ENCODE measurements around the gene DCST2. TPM values are rescaled to one million over a fixed set of nuclear protein-coding genes. Genes with fewer than 3 reads are reported as not detected.

The DCST2 gene
- total RNA-seq, 1 donor from 2014 or later = 0.64 TPM

DNA sequence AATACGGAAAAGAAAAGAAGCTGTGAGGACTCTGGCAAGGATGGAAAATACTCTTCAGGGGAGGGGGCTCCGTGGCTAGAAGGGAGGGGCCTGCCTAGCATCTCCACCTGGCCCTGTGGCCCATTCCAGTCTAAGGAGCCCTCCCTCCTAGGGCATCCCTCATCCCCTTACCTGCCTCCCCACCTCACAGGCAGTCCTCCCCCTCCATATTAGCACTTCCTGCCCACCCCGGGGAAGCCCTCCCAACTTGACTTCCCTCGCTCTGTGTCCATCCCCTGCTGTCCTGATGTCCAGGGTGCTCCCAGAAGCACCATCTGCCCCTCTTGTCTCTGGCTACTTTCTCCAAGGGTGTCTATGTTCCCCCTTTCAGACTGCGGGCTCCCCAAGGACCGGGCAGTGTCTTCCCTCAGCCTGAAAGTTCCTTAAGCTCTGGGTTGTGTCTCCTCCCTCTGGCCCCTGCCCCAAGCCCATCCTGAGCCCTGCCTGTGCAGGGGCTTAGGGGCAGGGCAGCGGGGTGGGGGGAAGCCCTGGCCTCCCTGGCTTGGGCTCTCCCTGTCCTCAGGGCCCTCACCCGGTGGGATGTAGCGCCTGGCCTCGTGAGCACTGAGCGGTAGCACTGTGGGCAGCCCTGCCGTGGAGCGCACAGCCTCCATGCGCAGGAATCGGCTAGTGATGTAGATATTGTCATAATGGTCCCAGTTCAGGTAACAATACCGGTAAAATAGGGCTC is 3.9 kb downstream of the DCST2 start:
- DNase-seq = no peak
- no peak overlapping the region for H3K27ac Mint-ChIP-seq (ENCODE audit: unreplicated experiment)
- no peaks in the 10 kb centered on the region for H3K36me3 Mint-ChIP-seq (ENCODE audit: unreplicated experiment)
- peaks cover 7% of the 10 kb centered on the region for H3K9me3 Mint-ChIP-seq (ENCODE audit: unreplicated experiment)
- TF ChIP-seq, protein P1, sequence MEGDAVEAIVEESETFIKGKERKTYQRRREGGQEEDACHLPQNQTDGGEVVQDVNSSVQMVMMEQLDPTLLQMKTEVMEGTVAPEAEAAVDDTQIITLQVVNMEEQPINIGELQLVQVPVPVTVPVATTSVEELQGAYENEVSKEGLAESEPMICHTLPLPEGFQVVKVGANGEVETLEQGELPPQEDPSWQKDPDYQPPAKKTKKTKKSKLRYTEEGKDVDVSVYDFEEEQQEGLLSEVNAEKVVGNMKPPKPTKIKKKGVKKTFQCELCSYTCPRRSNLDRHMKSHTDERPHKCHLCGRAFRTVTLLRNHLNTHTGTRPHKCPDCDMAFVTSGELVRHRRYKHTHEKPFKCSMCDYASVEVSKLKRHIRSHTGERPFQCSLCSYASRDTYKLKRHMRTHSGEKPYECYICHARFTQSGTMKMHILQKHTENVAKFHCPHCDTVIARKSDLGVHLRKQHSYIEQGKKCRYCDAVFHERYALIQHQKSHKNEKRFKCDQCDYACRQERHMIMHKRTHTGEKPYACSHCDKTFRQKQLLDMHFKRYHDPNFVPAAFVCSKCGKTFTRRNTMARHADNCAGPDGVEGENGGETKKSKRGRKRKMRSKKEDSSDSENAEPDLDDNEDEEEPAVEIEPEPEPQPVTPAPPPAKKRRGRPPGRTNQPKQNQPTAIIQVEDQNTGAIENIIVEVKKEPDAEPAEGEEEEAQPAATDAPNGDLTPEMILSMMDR (IDR thresholded peaks at IDR 0.05; ENCODE audit: partially characterized antibody, unreplicated experiment) = no peak
- H3K4me1 Mint-ChIP-seq (ENCODE audit: low read depth, unreplicated experiment) = no peaks in the 10 kb centered on the region
- H3K4me3 Mint-ChIP-seq (ENCODE audit: unreplicated experiment) = no peak overlapping the region
- H3K27me3 Mint-ChIP-seq (ENCODE audit: unreplicated experiment) = peaks cover 7% of the 10 kb centered on the region

DNA sequence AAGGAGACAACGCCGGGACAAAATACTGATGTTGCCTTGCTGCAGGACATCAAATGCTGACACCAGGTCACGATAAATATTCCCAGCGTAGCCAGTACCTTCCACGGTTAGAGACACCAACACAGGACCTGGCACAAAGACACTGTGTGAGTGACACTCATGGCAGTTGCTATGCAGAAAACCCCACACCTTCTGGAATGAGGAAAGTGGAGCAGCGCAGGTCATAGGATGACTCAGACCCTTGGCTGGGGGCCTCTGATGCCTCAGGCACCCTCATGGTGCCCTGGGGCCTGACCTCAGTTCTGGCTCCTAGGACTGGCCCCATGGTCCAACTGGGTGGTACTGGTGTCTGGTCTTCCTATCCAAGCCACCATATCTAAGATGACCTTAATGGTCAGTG is 7.0 kb downstream of the DCST2 start:
- Mint-ChIP-seq H3K27ac (ENCODE audit: unreplicated experiment) (no peak overlapping the region), H3K27me3 (ENCODE audit: unreplicated experiment) (peaks cover 7% of the 10 kb centered on the region), H3K4me3 (ENCODE audit: unreplicated experiment) (no peak overlapping the region), H3K36me3 (ENCODE audit: unreplicated experiment) (no peaks in the 10 kb centered on the region), H3K4me1 (ENCODE audit: low read depth, unreplicated experiment) (no peaks in the 10 kb centered on the region), H3K9me3 (ENCODE audit: unreplicated experiment) (peaks cover 2% of the 10 kb centered on the region)
- TF ChIP-seq, protein P1 (IDR thresholded peaks at IDR 0.05; ENCODE audit: partially characterized antibody, unreplicated experiment) = no peak
- DNase-seq = no peak

DNA sequence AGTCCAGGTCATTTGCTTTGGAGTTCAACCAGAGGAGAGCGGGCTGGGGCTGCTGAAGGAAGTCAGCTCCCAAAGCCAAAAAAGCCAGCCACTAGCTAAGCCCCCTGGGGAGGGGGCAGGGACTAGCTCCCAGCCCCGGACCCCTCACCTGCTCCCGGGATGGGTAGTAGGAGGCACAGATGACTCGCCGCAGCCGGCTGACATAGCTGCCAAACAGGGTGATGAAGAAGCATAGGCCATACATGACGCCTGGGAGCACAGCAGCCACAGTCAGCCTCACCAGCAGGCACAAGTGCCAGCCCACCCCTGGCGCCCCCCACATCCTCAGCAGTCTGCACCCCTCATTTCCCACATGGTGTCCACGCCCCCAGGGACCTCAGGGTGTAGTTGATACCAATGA is 7.4 kb downstream of the DCST2 start:
- peaks cover 2% of the 10 kb centered on the region for H3K9me3 Mint-ChIP-seq (ENCODE audit: unreplicated experiment)
- H3K4me3 Mint-ChIP-seq (ENCODE audit: unreplicated experiment) = no peak overlapping the region
- no peaks in the 10 kb centered on the region for H3K4me1 Mint-ChIP-seq (ENCODE audit: low read depth, unreplicated experiment)
- H3K27me3 Mint-ChIP-seq (ENCODE audit: unreplicated experiment) = peaks cover 10% of the 10 kb centered on the region
- H3K27ac Mint-ChIP-seq (ENCODE audit: unreplicated experiment) = no peak overlapping the region
- TF ChIP-seq, protein P1 (IDR thresholded peaks at IDR 0.05; ENCODE audit: partially characterized antibody, unreplicated experiment) = no peak
- H3K36me3 Mint-ChIP-seq (ENCODE audit: unreplicated experiment) = no peaks in the 10 kb centered on the region
- DNase-seq = no peak

DNA sequence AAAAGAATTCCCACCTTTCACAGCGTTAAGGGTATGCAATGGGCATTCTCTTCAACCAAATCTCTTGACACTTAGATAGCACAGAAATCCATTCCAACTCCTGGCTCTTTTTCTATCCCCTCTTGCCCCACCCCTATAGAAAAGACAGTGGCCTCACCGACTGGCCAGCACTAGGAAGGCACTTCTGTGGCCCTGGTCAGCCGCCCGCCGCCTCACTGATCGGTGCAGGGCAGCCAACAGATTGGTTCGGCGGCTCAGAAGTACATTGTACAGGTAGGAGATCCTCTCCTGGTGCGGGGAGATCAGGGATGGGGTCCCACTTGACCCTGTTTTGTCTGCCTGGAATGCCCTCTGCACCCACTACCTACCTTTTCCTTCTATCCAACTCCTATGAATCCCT is 9.3 kb downstream of the DCST2 start:
- Mint-ChIP-seq H3K9me3 (ENCODE audit: unreplicated experiment) (peaks cover 8% of the 10 kb centered on the region), H3K27me3 (ENCODE audit: unreplicated experiment) (peaks cover 13% of the 10 kb centered on the region), H3K36me3 (ENCODE audit: unreplicated experiment) (no peaks in the 10 kb centered on the region), H3K4me1 (ENCODE audit: low read depth, unreplicated experiment) (peaks cover 10% of the 10 kb centered on the region), H3K4me3 (ENCODE audit: unreplicated experiment) (no peak overlapping the region), H3K27ac (ENCODE audit: unreplicated experiment) (no peak overlapping the region)
- TF ChIP-seq, protein P1 (IDR thresholded peaks at IDR 0.05; ENCODE audit: partially characterized antibody, unreplicated experiment) = no peak
- DNase-seq = no peak

DNA sequence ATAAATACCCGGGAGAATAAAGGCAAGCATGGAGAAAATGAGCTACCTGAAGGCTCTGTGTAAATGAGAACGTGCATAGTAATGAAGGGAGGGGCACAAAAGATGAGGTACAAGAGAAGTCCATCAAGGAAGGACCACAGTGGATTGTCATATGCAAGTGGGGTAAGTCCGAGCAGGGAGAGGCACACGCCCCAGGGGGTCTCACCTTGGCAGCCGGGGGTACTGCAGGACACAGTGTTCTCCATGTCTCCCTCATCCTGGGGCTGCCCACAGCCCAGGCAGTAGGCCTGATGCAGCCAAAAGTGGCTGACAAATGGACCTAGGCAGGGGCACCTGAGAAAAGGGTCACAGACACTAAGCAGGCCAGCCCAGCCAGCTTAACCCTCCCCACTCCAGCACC is 10.0 kb downstream of the DCST2 start:
- H3K9me3 Mint-ChIP-seq (ENCODE audit: unreplicated experiment) = peaks cover 10% of the 10 kb centered on the region
- no peak for DNase-seq
- TF ChIP-seq, protein P1 (IDR thresholded peaks at IDR 0.05; ENCODE audit: partially characterized antibody, unreplicated experiment) = no peak
- H3K4me3 Mint-ChIP-seq (ENCODE audit: unreplicated experiment) = no peak overlapping the region
- no peaks in the 10 kb centered on the region for H3K36me3 Mint-ChIP-seq (ENCODE audit: unreplicated experiment)
- peaks cover 14% of the 10 kb centered on the region for H3K27me3 Mint-ChIP-seq (ENCODE audit: unreplicated experiment)
- no peak overlapping the region for H3K27ac Mint-ChIP-seq (ENCODE audit: unreplicated experiment)
- H3K4me1 Mint-ChIP-seq (ENCODE audit: low read depth, unreplicated experiment) = peaks cover 17% of the 10 kb centered on the region

Data from glutamatergic neuron (in vitro differentiated cells).